Measurements from ENCODE around the gene BMP7. TPM values are rescaled to one million over a fixed set of nuclear protein-coding genes. Genes with fewer than 3 reads are reported as not detected.
A peak's percentile ranks its signal among the peaks of the same experiment; 100 is the strongest.

BMP7 gene
- total and polyA plus RNA-seq, 2 experiments from 2014 or later, result 130 to 276 TPM

- Histone ChIP-seq H3K4me3 (peak overlapping the region; percentile 55), H3K9me3 (ENCODE audit: low read depth) (no peaks in the 10 kb centered on the region), H3K27ac (peak overlapping the region; percentile 88), H3K4me1 (ENCODE audit: low read depth) (peaks cover 59% of the 10 kb centered on the region), H3K36me3 (no peaks in the 10 kb centered on the region), H3K27me3 (peaks cover 3% of the 10 kb centered on the region)
- TF ChIP-seq CTCF (IDR thresholded peaks at IDR 0.05; ENCODE audit: low read depth, low read length), result no peak
- DNase-seq (ENCODE audit: low read depth in 1 of 2, low spot score in 1 of 2), result no peak
These were observed 6.2 kb downstream of the BMP7 start for GRCh38 chr20:57259938-57260921.

- Histone ChIP-seq H3K27me3 (peaks cover 3% of the 10 kb centered on the region), H3K36me3 (no peaks in the 10 kb centered on the region), H3K4me1 (ENCODE audit: low read depth) (peaks cover 59% of the 10 kb centered on the region), H3K4me3 (no peak overlapping the region), H3K27ac (peak overlapping the region; percentile 31), H3K9me3 (ENCODE audit: low read depth) (no peaks in the 10 kb centered on the region)
- no peak for DNase-seq (ENCODE audit: low read depth in 1 of 2, low spot score in 1 of 2)
- TF ChIP-seq CTCF (IDR thresholded peaks at IDR 0.05; ENCODE audit: low read depth, low read length), result no peak
These were observed 7.1 kb downstream of the BMP7 start for GRCh38 chr20:57259121-57259937.

- peaks cover 62% of the 10 kb centered on the region for H3K4me1 ChIP-seq (ENCODE audit: low read depth)
- peaks cover 3% of the 10 kb centered on the region for H3K27me3 ChIP-seq
- H3K27ac ChIP-seq, result peak overlapping the region; percentile 32
- no peaks in the 10 kb centered on the region for H3K36me3 ChIP-seq
- no peaks in the 10 kb centered on the region for H3K9me3 ChIP-seq (ENCODE audit: low read depth)
- no peak for TF ChIP-seq CTCF (IDR thresholded peaks at IDR 0.05; ENCODE audit: low read depth, low read length)
- DNase-seq (ENCODE audit: low read depth in 1 of 2, low spot score in 1 of 2), result no peak
- H3K4me3 ChIP-seq, result no peak overlapping the region
These were observed 8.6 kb downstream of the BMP7 start for GRCh38 chr20:57257701-57258453.

- Histone ChIP-seq H3K4me3 (no peak overlapping the region), H3K27me3 (peaks cover 3% of the 10 kb centered on the region), H3K9me3 (ENCODE audit: low read depth) (no peaks in the 10 kb centered on the region), H3K27ac (no peak overlapping the region), H3K4me1 (ENCODE audit: low read depth) (peaks cover 58% of the 10 kb centered on the region), H3K36me3 (no peaks in the 10 kb centered on the region)
- no peak for DNase-seq (ENCODE audit: low read depth in 1 of 2, low spot score in 1 of 2)
- no peak for TF ChIP-seq CTCF (IDR thresholded peaks at IDR 0.05; ENCODE audit: low read depth, low read length)
These were observed 9.5 kb downstream of the BMP7 start for GRCh38 chr20:57256908-57257307.

- H3K36me3 ChIP-seq, result no peaks in the 10 kb centered on the region
- no peak overlapping the region for H3K27ac ChIP-seq
- no peaks in the 10 kb centered on the region for H3K9me3 ChIP-seq (ENCODE audit: low read depth)
- DNase-seq (ENCODE audit: low read depth in 1 of 2, low spot score in 1 of 2), result no peak
- no peak for TF ChIP-seq CTCF (IDR thresholded peaks at IDR 0.05; ENCODE audit: low read depth, low read length)
- peaks cover 51% of the 10 kb centered on the region for H3K4me1 ChIP-seq (ENCODE audit: low read depth)
- H3K4me3 ChIP-seq, result no peak overlapping the region
- peaks cover 3% of the 10 kb centered on the region for H3K27me3 ChIP-seq
These were observed 10.2 kb downstream of the BMP7 start for GRCh38 chr20:57256205-57256604.

Measured in cardiac muscle cell (in vitro differentiated cells and primary cell).